Ishikawa (cell line): ENCODE results near the gene RAMP2.

ENCODE experiments used
- CEBPB ChIP-seq: IDR thresholded peaks from 2 replicates; pipeline ENCODE4 v1.6.1; 2012
- CREB1 ChIP-seq: IDR thresholded peaks from 2 replicates; pipeline ENCODE4 v1.6.1; 2012; ENCODE audit warnings: low read depth
- EGR1 ChIP-seq: IDR thresholded peaks from 2 replicates; pipeline ENCODE4 v1.6.1; 2012
- EP300 ChIP-seq: IDR thresholded peaks from 2 replicates; pipeline ENCODE4 v1.6.1; 2012; ENCODE audit warnings: borderline replicate concordance
- FOXM1 ChIP-seq: IDR thresholded peaks from 2 replicates; pipeline ENCODE4 v1.6.1; 2012; ENCODE audit warnings: low read depth, borderline replicate concordance
- MAX ChIP-seq: IDR thresholded peaks from 2 replicates; pipeline ENCODE4 v1.6.1; 2012
- NFIC ChIP-seq: IDR thresholded peaks from 2 replicates; pipeline ENCODE4 v1.6.1; 2012
- RAD21 ChIP-seq: IDR thresholded peaks from 2 replicates; pipeline ENCODE4 v1.6.1; 2012; ENCODE audit warnings: low read depth
- TAF1 ChIP-seq: IDR thresholded peaks from 2 replicates; pipeline ENCODE4 v1.6.1; 2012; ENCODE audit warnings: low read depth, mild to moderate bottlenecking
- TCF12 ChIP-seq: IDR thresholded peaks from 2 replicates; pipeline ENCODE4 v1.6.1; 2012; ENCODE audit warnings: low read depth
- TEAD4 ChIP-seq: IDR thresholded peaks from 2 replicates; pipeline ENCODE4 v1.6.1; 2012
- USF1 ChIP-seq: IDR thresholded peaks from 2 replicates; pipeline ENCODE4 v1.6.1; 2012
- YY1 ChIP-seq: IDR thresholded peaks from 2 replicates; pipeline ENCODE4 v1.6.1; 2012; ENCODE audit warnings: low read depth
- ZBTB7A ChIP-seq: IDR thresholded peaks from 2 replicates; pipeline ENCODE4 v1.6.1; 2012; ENCODE audit warnings: low read depth
- TF ChIP-seq, protein P1 (sequence below): IDR thresholded peaks from 2 replicates; pipeline ENCODE4 v1.6.1; 2012; ENCODE audit warnings: low read depth, mild to moderate bottlenecking

RAMP2 gene

GRCh38 chr17:42803074-42803883 is 42.3 kb downstream of the RAMP2 start:
- TF ChIP-seq MAX (no peak), TCF12 (no peak), EGR1 (no peak), CREB1 (no peak), FOXM1 (no peak), YY1 (no peak), ZBTB7A (no peak), RAD21 (no peak), EP300 (no peak), TAF1 (no peak)

DNA sequence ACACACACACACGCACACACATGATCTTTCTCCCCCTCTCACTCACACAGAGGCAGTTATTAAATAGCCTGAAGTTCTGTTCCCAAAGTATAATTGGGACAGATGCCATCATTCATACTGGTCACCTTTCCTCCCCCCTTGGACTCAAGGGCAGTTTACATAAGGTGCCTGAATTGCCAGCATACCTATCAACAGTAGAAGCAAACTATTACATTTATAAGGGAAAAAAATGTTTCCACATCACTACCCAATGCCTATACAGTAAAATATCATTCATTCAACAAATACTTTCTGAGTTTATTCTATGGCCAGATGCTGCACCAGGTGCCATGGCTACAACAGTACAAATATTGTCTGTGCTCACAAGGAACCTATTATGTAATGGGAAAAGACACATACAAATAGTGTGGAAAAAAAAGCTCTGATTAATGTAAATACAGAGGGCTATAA is 43.9 kb downstream of the RAMP2 start:
- TF ChIP-seq EP300 (no peak), ZBTB7A (no peak), MAX (no peak), CEBPB (no peak), TCF12 (no peak), YY1 (no peak), USF1 (no peak), TAF1 (no peak), RAD21 (no peak), FOXM1 (no peak), CREB1 (no peak), EGR1 (no peak), NFIC (no peak)
- TF ChIP-seq, protein P1, sequence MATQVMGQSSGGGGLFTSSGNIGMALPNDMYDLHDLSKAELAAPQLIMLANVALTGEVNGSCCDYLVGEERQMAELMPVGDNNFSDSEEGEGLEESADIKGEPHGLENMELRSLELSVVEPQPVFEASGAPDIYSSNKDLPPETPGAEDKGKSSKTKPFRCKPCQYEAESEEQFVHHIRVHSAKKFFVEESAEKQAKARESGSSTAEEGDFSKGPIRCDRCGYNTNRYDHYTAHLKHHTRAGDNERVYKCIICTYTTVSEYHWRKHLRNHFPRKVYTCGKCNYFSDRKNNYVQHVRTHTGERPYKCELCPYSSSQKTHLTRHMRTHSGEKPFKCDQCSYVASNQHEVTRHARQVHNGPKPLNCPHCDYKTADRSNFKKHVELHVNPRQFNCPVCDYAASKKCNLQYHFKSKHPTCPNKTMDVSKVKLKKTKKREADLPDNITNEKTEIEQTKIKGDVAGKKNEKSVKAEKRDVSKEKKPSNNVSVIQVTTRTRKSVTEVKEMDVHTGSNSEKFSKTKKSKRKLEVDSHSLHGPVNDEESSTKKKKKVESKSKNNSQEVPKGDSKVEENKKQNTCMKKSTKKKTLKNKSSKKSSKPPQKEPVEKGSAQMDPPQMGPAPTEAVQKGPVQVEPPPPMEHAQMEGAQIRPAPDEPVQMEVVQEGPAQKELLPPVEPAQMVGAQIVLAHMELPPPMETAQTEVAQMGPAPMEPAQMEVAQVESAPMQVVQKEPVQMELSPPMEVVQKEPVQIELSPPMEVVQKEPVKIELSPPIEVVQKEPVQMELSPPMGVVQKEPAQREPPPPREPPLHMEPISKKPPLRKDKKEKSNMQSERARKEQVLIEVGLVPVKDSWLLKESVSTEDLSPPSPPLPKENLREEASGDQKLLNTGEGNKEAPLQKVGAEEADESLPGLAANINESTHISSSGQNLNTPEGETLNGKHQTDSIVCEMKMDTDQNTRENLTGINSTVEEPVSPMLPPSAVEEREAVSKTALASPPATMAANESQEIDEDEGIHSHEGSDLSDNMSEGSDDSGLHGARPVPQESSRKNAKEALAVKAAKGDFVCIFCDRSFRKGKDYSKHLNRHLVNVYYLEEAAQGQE: no peak

GRCh38 chr17:42806249-42806648 is 45.2 kb downstream of the RAMP2 start:
- TF ChIP-seq YY1: no peak
- no peak for TF ChIP-seq RAD21
- no peak for TF ChIP-seq EGR1
- no peak for TF ChIP-seq CEBPB
- no peak for TF ChIP-seq TCF12
- TF ChIP-seq MAX: no peak
- no peak for TF ChIP-seq TAF1
- no peak for TF ChIP-seq TEAD4
- TF ChIP-seq EP300: no peak
- no peak for TF ChIP-seq FOXM1
- no peak for TF ChIP-seq ZBTB7A
- no peak for TF ChIP-seq NFIC
- TF ChIP-seq, protein P1: no peak
- TF ChIP-seq CREB1: no peak
- TF ChIP-seq USF1: no peak

DNA sequence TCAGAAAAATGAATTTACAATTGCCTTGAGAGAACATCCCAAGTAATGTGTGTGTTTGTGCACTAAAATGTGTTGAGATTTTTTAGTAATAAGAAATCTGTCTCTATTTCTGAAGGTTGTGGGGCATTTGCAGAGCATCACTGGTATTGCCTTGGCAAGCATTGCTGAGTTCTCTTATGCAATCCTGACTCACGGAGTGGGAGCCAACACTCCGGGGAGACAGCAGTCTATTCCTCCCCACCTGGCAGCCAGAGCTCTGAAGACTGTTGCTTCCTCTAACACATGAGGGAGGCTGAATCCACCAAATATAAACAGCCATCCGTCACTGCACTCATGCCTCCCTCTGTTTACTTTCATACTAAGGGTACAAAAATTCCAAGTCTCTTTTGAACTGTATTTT is 48.2 kb downstream of the RAMP2 start:
- TF ChIP-seq, protein P1: no peak
- TF ChIP-seq ZBTB7A (no peak), EGR1 (no peak), CEBPB (no peak), CREB1 (no peak), FOXM1 (no peak), MAX (no peak), TEAD4 (no peak), NFIC (no peak), USF1 (no peak)
